Brain pericyte (primary cell): ENCODE results near the gene SARS1.

Experiments
- DNase-seq: peaks from one replicate; pipeline ENCODE4 v3.0.0-alpha.2; 2012; ENCODE audit warnings: low read depth, low spot score

The SARS1 gene

GRCh38 chr1:109249654-109250401, 36.1 kb downstream of the SARS1 start:
- no peak for DNase-seq

DNA sequence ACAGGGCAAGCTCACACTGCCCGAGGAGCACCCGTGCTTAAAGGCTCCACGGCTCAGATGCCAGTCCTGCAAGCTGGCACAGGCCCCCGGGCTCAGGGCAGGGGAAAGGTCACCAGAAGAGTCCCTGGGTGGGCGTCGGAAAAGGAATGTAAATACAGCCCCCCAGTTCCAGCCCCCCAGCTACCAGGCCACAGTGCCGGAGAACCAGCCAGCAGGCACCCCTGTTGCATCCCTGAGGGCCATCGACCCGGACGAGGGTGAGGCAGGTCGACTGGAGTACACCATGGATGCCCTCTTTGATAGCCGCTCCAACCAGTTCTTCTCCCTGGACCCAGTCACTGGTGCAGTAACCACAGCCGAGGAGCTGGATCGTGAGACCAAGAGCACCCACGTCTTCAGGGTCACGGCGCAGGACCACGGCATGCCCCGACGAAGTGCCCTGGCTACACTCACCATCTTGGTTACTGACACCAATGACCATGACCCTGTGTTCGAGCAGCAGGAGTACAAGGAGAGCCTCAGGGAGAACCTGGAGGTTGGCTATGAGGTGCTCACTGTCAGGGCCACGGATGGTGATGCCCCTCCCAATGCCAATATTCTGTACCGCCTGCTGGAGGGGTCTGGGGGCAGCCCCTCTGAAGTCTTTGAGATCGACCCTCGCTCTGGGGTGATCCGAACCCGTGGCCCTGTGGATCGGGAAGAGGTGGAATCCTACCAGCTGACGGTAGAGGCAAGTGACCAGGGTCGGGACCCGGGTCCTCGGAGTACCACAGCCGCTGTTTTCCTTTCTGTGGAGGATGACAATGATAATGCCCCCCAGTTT, 36.9 kb downstream of the SARS1 start:
- no peak for DNase-seq

- DNase-seq, result no peak
Measured at GRCh38 chr1:109251277-109252166, 37.8 kb downstream of the SARS1 start.

DNA sequence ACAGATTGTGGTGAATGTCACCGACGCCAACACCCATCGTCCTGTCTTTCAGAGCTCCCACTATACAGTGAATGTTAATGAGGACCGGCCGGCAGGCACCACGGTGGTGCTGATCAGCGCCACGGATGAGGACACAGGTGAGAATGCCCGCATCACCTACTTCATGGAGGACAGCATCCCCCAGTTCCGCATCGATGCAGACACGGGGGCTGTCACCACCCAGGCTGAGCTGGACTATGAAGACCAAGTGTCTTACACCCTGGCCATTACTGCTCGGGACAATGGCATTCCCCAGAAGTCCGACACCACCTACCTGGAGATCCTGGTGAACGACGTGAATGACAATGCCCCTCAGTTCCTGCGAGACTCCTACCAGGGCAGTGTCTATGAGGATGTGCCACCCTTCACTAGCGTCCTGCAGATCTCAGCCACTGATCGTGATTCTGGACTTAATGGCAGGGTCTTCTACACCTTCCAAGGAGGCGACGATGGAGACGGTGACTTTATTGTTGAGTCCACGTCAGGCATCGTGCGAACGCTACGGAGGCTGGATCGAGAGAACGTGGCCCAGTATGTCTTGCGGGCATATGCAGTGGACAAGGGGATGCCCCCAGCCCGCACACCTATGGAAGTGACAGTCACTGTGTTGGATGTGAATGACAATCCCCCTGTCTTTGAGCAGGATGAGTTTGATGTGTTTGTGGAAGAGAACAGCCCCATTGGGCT, 38.6 kb downstream of the SARS1 start:
- no peak for DNase-seq

- no peak for DNase-seq
Measured at GRCh38 chr1:109252893-109253802, 39.4 kb downstream of the SARS1 start.

GRCh38 chr1:109253803-109254620, 40.3 kb downstream of the SARS1 start:
- DNase-seq, result no peak

GRCh38 chr1:109254621-109255096, 40.9 kb downstream of the SARS1 start:
- DNase-seq, result no peak

GRCh38 chr1:109255097-109255651, 41.5 kb downstream of the SARS1 start:
- DNase-seq, result no peak

GRCh38 chr1:109255678-109256077, 42.0 kb downstream of the SARS1 start:
- no peak for DNase-seq

- no peak for DNase-seq
Measured at GRCh38 chr1:109256085-109256484, 42.4 kb downstream of the SARS1 start.

- no peak for DNase-seq
Measured at GRCh38 chr1:109256971-109257681, 43.4 kb downstream of the SARS1 start.

- DNase-seq, result no peak
Measured at GRCh38 chr1:109257682-109258421, 44.1 kb downstream of the SARS1 start.

DNA sequence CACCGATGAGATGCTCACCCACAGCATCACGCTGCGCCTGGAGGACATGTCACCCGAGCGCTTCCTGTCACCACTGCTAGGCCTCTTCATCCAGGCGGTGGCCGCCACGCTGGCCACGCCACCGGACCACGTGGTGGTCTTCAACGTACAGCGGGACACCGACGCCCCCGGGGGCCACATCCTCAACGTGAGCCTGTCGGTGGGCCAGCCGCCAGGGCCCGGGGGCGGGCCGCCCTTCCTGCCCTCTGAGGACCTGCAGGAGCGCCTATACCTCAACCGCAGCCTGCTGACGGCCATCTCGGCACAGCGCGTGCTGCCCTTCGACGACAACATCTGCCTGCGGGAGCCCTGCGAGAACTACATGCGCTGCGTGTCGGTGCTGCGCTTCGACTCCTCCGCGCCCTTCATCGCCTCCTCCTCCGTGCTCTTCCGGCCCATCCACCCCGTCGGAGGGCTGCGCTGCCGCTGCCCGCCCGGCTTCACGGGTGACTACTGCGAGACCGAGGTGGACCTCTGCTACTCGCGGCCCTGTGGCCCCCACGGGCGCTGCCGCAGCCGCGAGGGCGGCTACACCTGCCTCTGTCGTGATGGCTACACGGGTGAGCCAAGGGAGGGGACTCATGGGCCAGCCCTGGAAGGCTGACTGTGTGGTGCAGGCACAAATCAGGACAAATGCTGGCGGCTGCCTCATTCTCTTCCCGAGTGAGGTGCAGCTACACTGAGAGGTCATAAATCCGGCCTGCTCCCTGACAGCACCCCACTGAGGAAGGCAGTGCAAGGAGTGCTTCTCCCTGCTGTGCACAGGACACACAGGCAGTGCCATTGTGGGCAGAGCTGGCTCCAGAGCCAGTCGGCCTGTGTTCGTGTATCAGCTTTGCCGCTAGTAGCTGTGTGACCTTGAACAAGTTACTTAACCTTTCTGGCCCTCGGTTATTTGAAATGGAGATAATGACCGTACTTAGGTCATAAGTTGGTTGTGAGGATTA, 45.1 kb downstream of the SARS1 start:
- DNase-seq, result no peak

DNA sequence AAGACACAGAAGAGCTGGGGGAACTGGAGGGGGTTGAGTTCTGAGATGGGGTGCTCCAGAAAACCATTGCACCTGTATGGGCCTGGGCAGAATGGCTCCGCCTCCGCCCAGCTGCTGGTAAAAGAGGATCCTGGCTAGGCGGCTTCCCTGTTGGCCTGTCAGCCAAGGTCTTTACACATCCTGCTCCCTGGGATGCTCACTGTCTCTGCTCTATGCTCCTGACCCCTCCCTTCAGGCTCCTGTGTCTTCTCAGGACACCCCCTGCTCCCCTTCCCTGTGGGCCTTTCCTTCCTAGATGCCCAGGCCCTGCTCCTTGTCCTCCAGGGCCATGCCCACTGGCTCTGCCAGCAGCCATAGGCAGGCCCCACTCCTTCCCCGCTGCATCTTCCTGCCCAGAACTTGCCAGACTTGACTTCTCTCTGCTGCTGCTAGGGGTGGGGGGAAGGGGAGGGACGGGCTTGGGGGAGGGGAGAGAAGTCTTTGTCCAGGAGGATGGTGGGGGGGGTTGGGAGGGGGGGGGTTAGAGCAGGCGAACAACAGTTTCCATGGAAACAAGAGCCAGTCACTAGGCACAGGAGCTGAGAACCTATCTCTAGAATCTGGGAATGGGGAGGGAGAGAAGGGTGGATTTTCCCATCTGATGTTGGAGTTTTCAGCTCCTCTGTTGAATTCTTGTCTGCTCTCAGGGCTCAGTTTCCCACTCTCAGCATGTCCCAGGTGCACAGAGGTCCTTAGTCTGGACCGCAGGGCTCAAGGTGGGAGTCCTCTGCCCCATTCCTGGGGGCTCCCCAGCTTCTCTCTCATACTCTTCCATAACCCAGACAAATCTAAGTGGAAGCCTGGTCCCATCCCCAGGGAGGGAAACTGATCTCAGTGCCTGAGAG, 46.2 kb downstream of the SARS1 start:
- no peak for DNase-seq

- DNase-seq, result no peak
Measured at GRCh38 chr1:109261006-109261405, 47.3 kb downstream of the SARS1 start.
